ENCODE data around the gene CHRNA4.

The CHRNA4 gene

DNA sequence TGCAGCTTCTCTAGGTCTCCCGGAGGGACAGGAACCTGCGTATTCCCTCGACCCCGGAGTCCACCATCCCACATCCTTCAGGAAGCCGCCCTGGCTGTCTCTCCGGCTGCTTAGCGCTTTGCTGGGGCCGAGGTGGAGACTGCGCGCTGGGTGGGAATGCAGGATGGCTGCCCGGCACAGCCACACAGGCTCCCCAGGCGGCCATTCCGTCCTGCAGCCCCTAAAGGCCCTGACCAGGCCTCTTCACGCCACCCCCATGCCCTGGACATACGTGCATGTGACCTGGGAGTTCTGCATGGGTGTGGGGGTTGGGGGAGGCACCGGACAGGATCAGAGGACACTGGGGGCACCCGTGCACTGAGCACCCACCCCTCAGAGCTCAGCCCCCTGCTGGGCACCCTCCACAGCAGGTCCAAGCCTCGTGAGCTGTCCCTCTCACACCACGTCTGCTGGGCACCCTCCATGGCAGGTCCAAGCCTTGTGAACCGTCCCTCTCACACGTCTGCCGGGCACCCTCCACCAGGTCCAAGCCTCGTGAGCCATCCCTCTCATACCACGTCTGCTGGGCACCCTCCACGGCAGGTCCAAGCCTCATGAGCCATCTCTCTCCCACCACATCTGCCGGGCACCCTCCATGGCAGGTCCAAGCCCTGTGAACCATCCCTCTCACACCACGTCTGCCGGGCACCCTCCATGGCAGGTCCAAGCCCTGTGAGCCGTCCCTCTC is 40.4 kb upstream of the CHRNA4 start:
- Histone ChIP-seq H2BK120ac (ENCODE audit: insufficient read depth, low read length, poor library complexity) (no peak overlapping the region), H3K4me2 (ENCODE audit: low read length) (no peak overlapping the region), H3K27ac (ENCODE audit: low read depth, low read length) (no peak overlapping the region), H3K9me3 (ENCODE audit: insufficient read depth, low read depth, low read length) (no peaks in the 10 kb centered on the region), H3K4ac (ENCODE audit: low read depth, low read length) (no peak overlapping the region), H2AFZ (ENCODE audit: insufficient read depth, low read length, poor library complexity) (no peak overlapping the region), H3K79me2 (ENCODE audit: control insufficient read depth, insufficient read depth, low read length, poor library complexity) (no peaks in the 10 kb centered on the region), H2AK5ac (ENCODE audit: low read length) (no peak overlapping the region), H4K91ac (ENCODE audit: low read depth, low read length) (no peak overlapping the region), H4K12ac (ENCODE audit: low read depth, low read length) (no peak overlapping the region), H3K18ac (ENCODE audit: low read length) (no peak overlapping the region), H3K36me3 (ENCODE audit: control insufficient read depth in 1 of 2, insufficient read depth in 2 of 2, low read length in 2 of 2) (no peaks in the 10 kb centered on the region), H3K4me1 (ENCODE audit: control insufficient read depth in 1 of 2, insufficient read depth in 2 of 2, low read length in 2 of 2) (no peaks in the 10 kb centered on the region), H2BK12ac (ENCODE audit: low read length) (no peak overlapping the region), H3K27me3 (ENCODE audit: insufficient read depth, low read length) (no peaks in the 10 kb centered on the region), H3K79me1 (ENCODE audit: low read length) (no peaks in the 10 kb centered on the region), H3K4me3 (ENCODE audit: low read depth, low read length) (no peak overlapping the region), H4K8ac (ENCODE audit: low read depth, low read length) (no peak overlapping the region), H3K9ac (ENCODE audit: low read length) (no peak overlapping the region), H3K23ac (ENCODE audit: low read length) (no peak overlapping the region), H2BK5ac (ENCODE audit: low read depth, low read length, poor library complexity) (no peak overlapping the region), H3K14ac (ENCODE audit: low read length) (no peak overlapping the region)
- DNase-seq, result no peak
- no CpG with 5 or more reads among the region's 29 CpGs for WGBS (ENCODE audit: extremely low coverage, insufficient coverage, insufficient read length)

GRCh38 chr20:63400486-63401210 is 39.5 kb upstream of the CHRNA4 start:
- Histone ChIP-seq H2AK5ac (ENCODE audit: low read length) (no peak overlapping the region), H3K9me3 (ENCODE audit: insufficient read depth, low read depth, low read length) (no peaks in the 10 kb centered on the region), H2BK120ac (ENCODE audit: insufficient read depth, low read length, poor library complexity) (no peak overlapping the region), H3K4me3 (ENCODE audit: low read depth, low read length) (no peak overlapping the region), H3K4ac (ENCODE audit: low read depth, low read length) (no peak overlapping the region), H3K27ac (ENCODE audit: low read depth, low read length) (no peak overlapping the region), H3K27me3 (ENCODE audit: insufficient read depth, low read length) (no peaks in the 10 kb centered on the region), H4K12ac (ENCODE audit: low read depth, low read length) (no peak overlapping the region), H2BK5ac (ENCODE audit: low read depth, low read length, poor library complexity) (no peak overlapping the region), H3K4me2 (ENCODE audit: low read length) (no peak overlapping the region), H2BK12ac (ENCODE audit: low read length) (no peak overlapping the region), H3K4me1 (ENCODE audit: control insufficient read depth in 1 of 2, insufficient read depth in 2 of 2, low read length in 2 of 2) (no peaks in the 10 kb centered on the region), H3K79me2 (ENCODE audit: control insufficient read depth, insufficient read depth, low read length, poor library complexity) (no peaks in the 10 kb centered on the region), H3K23ac (ENCODE audit: low read length) (no peak overlapping the region), H4K91ac (ENCODE audit: low read depth, low read length) (no peak overlapping the region), H3K14ac (ENCODE audit: low read length) (no peak overlapping the region), H2AFZ (ENCODE audit: insufficient read depth, low read length, poor library complexity) (no peak overlapping the region), H3K18ac (ENCODE audit: low read length) (no peak overlapping the region), H3K36me3 (ENCODE audit: control insufficient read depth in 1 of 2, insufficient read depth in 2 of 2, low read length in 2 of 2) (no peaks in the 10 kb centered on the region), H3K79me1 (ENCODE audit: low read length) (no peaks in the 10 kb centered on the region), H3K9ac (ENCODE audit: low read length) (no peak overlapping the region), H4K8ac (ENCODE audit: low read depth, low read length) (no peak overlapping the region)
- no peak for DNase-seq
- no CpG with 5 or more reads among the region's 44 CpGs for WGBS (ENCODE audit: extremely low coverage, insufficient coverage, insufficient read length)

- Histone ChIP-seq H3K79me2 (ENCODE audit: control insufficient read depth, insufficient read depth, low read length, poor library complexity) (no peaks in the 10 kb centered on the region), H3K36me3 (ENCODE audit: control insufficient read depth in 1 of 2, insufficient read depth in 2 of 2, low read length in 2 of 2) (no peaks in the 10 kb centered on the region), H2BK12ac (ENCODE audit: low read length) (no peak overlapping the region), H3K14ac (ENCODE audit: low read length) (no peak overlapping the region), H3K18ac (ENCODE audit: low read length) (no peak overlapping the region), H2BK120ac (ENCODE audit: insufficient read depth, low read length, poor library complexity) (no peak overlapping the region), H4K91ac (ENCODE audit: low read depth, low read length) (no peak overlapping the region), H4K8ac (ENCODE audit: low read depth, low read length) (no peak overlapping the region), H3K4me2 (ENCODE audit: low read length) (no peak overlapping the region), H3K9me3 (ENCODE audit: insufficient read depth, low read depth, low read length) (no peaks in the 10 kb centered on the region), H3K27ac (ENCODE audit: low read depth, low read length) (no peak overlapping the region), H2AFZ (ENCODE audit: insufficient read depth, low read length, poor library complexity) (no peak overlapping the region), H4K12ac (ENCODE audit: low read depth, low read length) (no peak overlapping the region), H3K23ac (ENCODE audit: low read length) (no peak overlapping the region), H3K4me3 (ENCODE audit: low read depth, low read length) (no peak overlapping the region), H3K4me1 (ENCODE audit: control insufficient read depth in 1 of 2, insufficient read depth in 2 of 2, low read length in 2 of 2) (no peaks in the 10 kb centered on the region), H3K27me3 (ENCODE audit: insufficient read depth, low read length) (no peaks in the 10 kb centered on the region), H3K4ac (ENCODE audit: low read depth, low read length) (no peak overlapping the region), H2BK5ac (ENCODE audit: low read depth, low read length, poor library complexity) (no peak overlapping the region), H2AK5ac (ENCODE audit: low read length) (no peak overlapping the region), H3K9ac (ENCODE audit: low read length) (no peak overlapping the region), H3K79me1 (ENCODE audit: low read length) (no peaks in the 10 kb centered on the region)
- no peak for DNase-seq
- no CpG with 5 or more reads among the region's 41 CpGs for WGBS (ENCODE audit: extremely low coverage, insufficient coverage, insufficient read length)
These were observed 38.6 kb upstream of the CHRNA4 start for GRCh38 chr20:63399596-63400375.

GRCh38 chr20:63398744-63399514 is 37.8 kb upstream of the CHRNA4 start:
- Histone ChIP-seq H3K27ac (ENCODE audit: low read depth, low read length) (no peak overlapping the region), H3K9me3 (ENCODE audit: insufficient read depth, low read depth, low read length) (no peaks in the 10 kb centered on the region), H4K91ac (ENCODE audit: low read depth, low read length) (no peak overlapping the region), H3K23ac (ENCODE audit: low read length) (no peak overlapping the region), H2BK120ac (ENCODE audit: insufficient read depth, low read length, poor library complexity) (no peak overlapping the region), H3K27me3 (ENCODE audit: insufficient read depth, low read length) (no peaks in the 10 kb centered on the region), H3K79me1 (ENCODE audit: low read length) (no peaks in the 10 kb centered on the region), H4K8ac (ENCODE audit: low read depth, low read length) (no peak overlapping the region), H3K4me3 (ENCODE audit: low read depth, low read length) (no peak overlapping the region), H4K12ac (ENCODE audit: low read depth, low read length) (no peak overlapping the region), H2AK5ac (ENCODE audit: low read length) (no peak overlapping the region), H3K4me1 (ENCODE audit: control insufficient read depth in 1 of 2, insufficient read depth in 2 of 2, low read length in 2 of 2) (no peaks in the 10 kb centered on the region), H3K9ac (ENCODE audit: low read length) (no peak overlapping the region), H3K14ac (ENCODE audit: low read length) (no peak overlapping the region), H3K79me2 (ENCODE audit: control insufficient read depth, insufficient read depth, low read length, poor library complexity) (no peaks in the 10 kb centered on the region), H2AFZ (ENCODE audit: insufficient read depth, low read length, poor library complexity) (no peak overlapping the region), H2BK5ac (ENCODE audit: low read depth, low read length, poor library complexity) (no peak overlapping the region), H2BK12ac (ENCODE audit: low read length) (no peak overlapping the region), H3K18ac (ENCODE audit: low read length) (no peak overlapping the region), H3K4ac (ENCODE audit: low read depth, low read length) (no peak overlapping the region), H3K4me2 (ENCODE audit: low read length) (no peak overlapping the region), H3K36me3 (ENCODE audit: control insufficient read depth in 1 of 2, insufficient read depth in 2 of 2, low read length in 2 of 2) (no peaks in the 10 kb centered on the region)
- WGBS (ENCODE audit: extremely low coverage, insufficient coverage, insufficient read length), result no CpG with 5 or more reads among the region's 27 CpGs
- no peak for DNase-seq
